Brain microvascular endothelial cell (primary cell): ENCODE measurements around the gene ENKD1.
"Not testable (repeated sequence)": the region's sequence is repeated elsewhere in the genome, so short reads cannot be mapped to it uniquely, and the experiment has no call there.

Experiments used
- DNase-seq: peaks from one replicate; pipeline ENCODE4 v3.0.0-alpha.2; 2020
- H3K27ac ChIP-seq: fragments of 250-450 bp; sonication (Bioruptor Pico); 2 replicates; pipeline ENCODE4 v1.5.1; 2020; ENCODE audit warnings: mild to moderate bottlenecking, moderate library complexity
- H3K27me3 ChIP-seq: fragments of 250-450 bp; sonication (Bioruptor Pico); replicated peaks from 2 replicates; pipeline ENCODE4 v1.5.1; 2020; ENCODE audit warnings: mild to moderate bottlenecking
- H3K36me3 ChIP-seq: fragments of 250-450 bp; sonication (Bioruptor Pico); replicated peaks from 2 replicates; pipeline ENCODE4 v1.5.1; 2020; ENCODE audit warnings: mild to moderate bottlenecking
- H3K4me3 ChIP-seq: 2 replicates; pipeline ENCODE4 v1.5.1; 2011; ENCODE audit warnings: low read depth, mild to moderate bottlenecking, control low read depth, low read length, moderate library complexity
- CTCF ChIP-seq: IDR thresholded peaks from 2 replicates; pipeline ENCODE4 v1.5.1; 2011; ENCODE audit warnings: low read depth, mild to moderate bottlenecking, moderate library complexity, low read length, control low read depth, inconsistent platforms; ENCODE audit errors: missing control alignments
- in situ Hi-C: cut with HindIII; loops from 2 replicates; pipeline ENCODE4 v1.10.0; 2017; ENCODE audit warnings: low sequenced_read_pairs, low pct_ligation_motif_present

The ENKD1 gene

GRCh38 chr16:67702130-67702529, 35.6 kb upstream of the ENKD1 start:
- Histone ChIP-seq H3K36me3 (no peaks in the 10 kb centered on the region), H3K27me3 (no peaks in the 10 kb centered on the region), H3K27ac (no peak overlapping the region), H3K4me3 (no peak overlapping the region)
- no peak for DNase-seq
- TF ChIP-seq CTCF: no peak
- in situ Hi-C loops: loop anchor here (25.0 kb wide), 1 partner anchor 210 kb away; no protein-coding TSS in a partner anchor

DNA sequence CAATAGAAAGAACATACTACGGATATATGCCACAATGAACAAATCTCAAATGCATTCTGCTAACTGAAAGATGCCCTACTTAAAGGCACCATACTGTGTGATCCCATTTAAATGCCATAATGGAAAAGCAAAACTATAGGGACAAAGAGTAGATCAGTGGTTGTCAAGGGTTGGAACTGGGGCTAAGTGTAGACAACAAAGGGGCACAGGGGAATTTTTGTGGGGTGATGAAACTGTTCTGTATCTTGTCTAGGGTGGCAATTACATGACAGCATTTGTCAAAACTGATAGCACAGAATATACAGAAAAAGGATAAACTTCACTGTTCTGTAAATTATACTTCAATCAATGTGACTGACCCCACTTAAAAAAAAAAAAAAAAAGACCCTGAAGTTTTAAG, 34.9 kb upstream of the ENKD1 start:
- H3K27me3 ChIP-seq: no peaks in the 10 kb centered on the region
- in situ Hi-C loops: loop anchor here (25.0 kb wide), 1 partner anchor 211 kb away; no protein-coding TSS in a partner anchor
- H3K27ac ChIP-seq: no peak overlapping the region
- no peaks in the 10 kb centered on the region for H3K36me3 ChIP-seq
- no peak overlapping the region for H3K4me3 ChIP-seq
- no peak for TF ChIP-seq CTCF
- DNase-seq: no peak

DNA sequence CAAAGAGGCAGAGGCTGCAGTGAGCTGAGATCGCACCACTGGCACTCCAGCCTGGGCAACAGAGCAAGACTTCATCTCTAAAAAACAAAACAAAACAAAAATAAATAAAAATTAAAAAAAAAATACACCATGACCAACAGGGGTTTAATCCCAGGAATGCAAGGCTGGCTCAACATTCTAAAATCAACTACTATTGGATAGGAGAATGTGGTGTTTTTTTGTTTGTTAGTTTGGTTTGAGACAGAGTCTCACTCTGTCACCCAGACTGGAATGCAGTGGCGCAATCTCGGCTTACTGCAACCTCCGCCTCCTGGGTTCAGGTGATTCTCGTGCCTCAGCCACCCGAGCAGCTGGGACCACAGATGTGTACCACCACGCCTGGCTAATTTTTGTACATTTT, 32.7 kb upstream of the ENKD1 start:
- Histone ChIP-seq H3K27ac (no peak overlapping the region), H3K36me3 (no peaks in the 10 kb centered on the region), H3K27me3 (no peaks in the 10 kb centered on the region), H3K4me3 (no peak overlapping the region)
- TF ChIP-seq CTCF: no peak
- in situ Hi-C loops: no loop called here
- DNase-seq: no peak

GRCh38 chr16:67697422-67698185, 31.1 kb upstream of the ENKD1 start:
- H3K36me3 ChIP-seq: no peaks in the 10 kb centered on the region
- no peaks in the 10 kb centered on the region for H3K27me3 ChIP-seq
- DNase-seq: no peak
- H3K27ac ChIP-seq: no peak overlapping the region
- H3K4me3 ChIP-seq: no peak overlapping the region
- in situ Hi-C loops: no loop called here
- no peak for TF ChIP-seq CTCF

- in situ Hi-C loops: no loop called here
- no peaks in the 10 kb centered on the region for H3K27me3 ChIP-seq
- H3K4me3 ChIP-seq: no peak overlapping the region
- no peak overlapping the region for H3K27ac ChIP-seq
- TF ChIP-seq CTCF: no peak
- DNase-seq: no peak
- no peaks in the 10 kb centered on the region for H3K36me3 ChIP-seq
These were observed 28.1 kb upstream of the ENKD1 start for GRCh38 chr16:67694611-67695010.

GRCh38 chr16:67693517-67694285, 27.2 kb upstream of the ENKD1 start:
- DNase-seq, H3K4me3 ChIP-seq, H3K27ac ChIP-seq, in situ Hi-C loops, H3K27me3 ChIP-seq, H3K36me3 ChIP-seq: not testable (repeated sequence)
